ENCODE data around the gene ATP8A1.
"Not testable (repeated sequence)": the region's sequence is repeated elsewhere in the genome, so short reads cannot be mapped to it uniquely, and the experiment has no call there.

Gene ATP8A1

DNA sequence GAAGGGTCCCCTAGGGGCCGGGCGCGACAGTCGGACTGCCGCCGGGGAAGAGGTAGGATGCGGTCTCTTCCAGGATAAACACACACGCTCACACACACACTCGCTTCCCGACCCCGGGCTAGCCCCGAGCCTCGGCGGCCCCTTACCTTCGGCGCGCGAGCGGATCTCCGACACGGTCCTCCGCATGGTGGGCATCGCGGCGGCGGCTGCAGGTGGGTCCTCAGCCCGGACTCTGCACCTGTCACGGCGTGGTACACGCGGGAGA, 294 bp downstream of the ATP8A1 start:
- TF ChIP-seq CTCF (IDR thresholded peaks at IDR 0.05; ENCODE audit: insufficient read depth, low read length, missing control alignments), result no peak
- peak overlapping the region; percentile 80 for H3K4me3 ChIP-seq (ENCODE audit: low read depth, low read length)
- ChIA-PET CTCF (no interaction called here), POLR2A (no interaction called here)
- no peak for DNase-seq (ENCODE audit: low read depth, low spot score)

- H3K4me3 ChIP-seq (ENCODE audit: low read depth, low read length), result peak overlapping the region; percentile 80
- ChIA-PET CTCF (no interaction called here), POLR2A (interaction anchor here (0.6 kb wide), 1 partner anchor 1008 kb away, joined by 5 read pairs; no protein-coding TSS in a partner anchor)
- no peak for TF ChIP-seq CTCF (IDR thresholded peaks at IDR 0.05; ENCODE audit: insufficient read depth, low read length, missing control alignments)
- no peak for DNase-seq (ENCODE audit: low read depth, low spot score)
Observed at GRCh38 chr4:42655921-42656678, 805 bp downstream of the ATP8A1 start.

DNA sequence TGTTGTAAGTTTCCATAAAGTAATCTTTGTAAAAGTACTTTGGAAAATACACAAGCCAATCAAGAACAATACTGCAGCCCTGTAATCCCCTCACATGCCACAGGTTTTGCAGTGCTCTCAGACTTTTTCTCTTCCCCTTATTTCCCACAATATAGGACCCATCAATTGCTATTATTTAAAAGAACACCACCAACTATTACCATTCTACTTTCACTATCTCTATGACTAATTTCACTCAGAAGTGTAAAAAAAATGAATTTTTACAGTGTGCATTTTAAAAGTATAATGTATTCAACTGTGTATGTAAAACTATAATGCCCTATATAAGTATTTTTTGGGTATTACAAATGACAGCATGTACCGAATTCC, 1.7 kb downstream of the ATP8A1 start:
- TF ChIP-seq CTCF (IDR thresholded peaks at IDR 0.05; ENCODE audit: insufficient read depth, low read length, missing control alignments), result no peak
- ChIA-PET CTCF (no interaction called here), POLR2A (no interaction called here)
- no peak overlapping the region for H3K4me3 ChIP-seq (ENCODE audit: low read depth, low read length)
- no peak for DNase-seq (ENCODE audit: low read depth, low spot score)

DNA sequence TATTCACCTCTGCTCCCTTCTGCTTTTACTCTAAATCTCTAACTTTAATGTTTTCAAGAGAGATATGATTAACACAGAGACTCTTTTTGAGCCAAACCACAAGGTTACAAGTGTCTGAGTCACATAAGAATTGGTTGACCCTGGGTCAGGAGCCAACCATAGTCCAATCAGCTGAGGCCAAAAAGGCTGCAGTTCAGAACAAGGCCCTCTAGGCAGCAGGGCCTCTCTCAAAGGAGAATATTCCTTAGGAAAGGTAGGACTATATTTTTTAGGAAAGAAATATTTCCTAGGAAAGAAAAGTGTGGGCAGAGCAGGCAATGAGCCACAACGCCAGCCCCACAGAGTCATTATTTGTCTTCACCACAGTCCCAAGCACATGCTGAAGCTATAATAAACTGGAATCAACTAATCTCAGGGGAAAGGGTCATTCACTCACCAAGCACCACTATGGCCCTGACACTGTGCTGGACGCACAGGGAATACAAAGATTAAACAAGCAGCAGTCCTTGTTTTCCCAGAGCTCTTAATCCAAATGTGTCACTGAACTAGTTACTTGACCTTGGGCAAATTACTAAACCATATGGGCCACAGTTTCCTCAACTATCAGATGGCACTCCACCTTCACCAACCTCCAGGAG, 2.2 kb downstream of the ATP8A1 start:
- H3K4me3 ChIP-seq (ENCODE audit: low read depth, low read length), result no peak overlapping the region
- CTCF ChIA-PET, result no interaction called here
- DNase-seq (ENCODE audit: low read depth, low spot score), result no peak
- POLR2A ChIA-PET, result no interaction called here
- no peak for TF ChIP-seq CTCF (IDR thresholded peaks at IDR 0.05; ENCODE audit: insufficient read depth, low read length, missing control alignments)

GRCh38 chr4:42653626-42654560, 3.0 kb downstream of the ATP8A1 start:
- H3K4me3 ChIP-seq (ENCODE audit: low read depth, low read length), result no peak overlapping the region
- POLR2A ChIA-PET, result no interaction called here
- CTCF ChIA-PET, result no interaction called here
- DNase-seq (ENCODE audit: low read depth, low spot score), result no peak
- TF ChIP-seq CTCF (IDR thresholded peaks at IDR 0.05; ENCODE audit: insufficient read depth, low read length, missing control alignments), result no peak

DNA sequence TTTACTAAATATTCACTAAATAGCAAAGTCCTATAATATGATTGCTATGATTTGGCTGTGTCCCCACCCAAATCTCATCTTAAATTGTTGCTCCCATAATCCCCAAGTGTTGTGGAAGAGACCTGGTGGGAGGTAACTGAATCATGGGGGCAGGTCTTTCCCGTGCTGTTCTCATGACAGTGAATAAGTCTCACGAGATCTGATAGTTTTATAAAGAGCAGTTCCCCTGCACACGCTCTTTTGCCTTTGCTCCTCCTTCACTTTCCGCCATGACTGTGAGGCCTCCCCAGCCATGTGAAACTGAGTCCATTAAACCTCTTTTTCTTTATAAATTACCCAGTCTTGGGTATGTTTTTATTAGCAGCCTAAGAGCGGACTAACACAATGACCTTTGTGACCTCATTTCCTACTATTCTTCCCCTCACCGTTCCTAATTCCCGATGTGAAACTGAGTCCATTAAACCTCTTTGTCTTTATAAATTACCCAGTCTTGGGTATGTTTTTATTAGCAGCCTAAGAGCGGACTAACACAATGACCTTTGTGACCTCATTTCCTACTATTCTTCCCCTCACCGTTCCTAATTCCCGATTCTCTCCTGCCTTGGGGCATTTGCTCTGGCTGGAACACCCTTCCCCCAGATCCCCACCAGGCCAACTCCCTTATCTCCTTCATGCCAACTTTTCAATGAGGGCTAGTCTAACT, 4.2 kb downstream of the ATP8A1 start:
- H3K4me3 ChIP-seq (ENCODE audit: low read depth, low read length); DNase-seq (ENCODE audit: low read depth, low spot score); POLR2A ChIA-PET; CTCF ChIA-PET: not testable (repeated sequence)
